GM03348 (cell line): Measurements from ENCODE around the gene MPST.

Experiments used
- DNase-seq: peaks from one replicate; pipeline ENCODE4 v3.0.0; 2012; ENCODE audit warnings: low spot score

Gene MPST

GRCh38 chr22:37022483-37023337 lies 3.2 kb downstream of the MPST start:
- no peak for DNase-seq

- no peak for DNase-seq
Observed at GRCh38 chr22:37023743-37024338, 4.3 kb downstream of the MPST start.

- no peak for DNase-seq
Observed at GRCh38 chr22:37024339-37025157, 5.0 kb downstream of the MPST start.

GRCh38 chr22:37025500-37026070 lies 6.0 kb downstream of the MPST start:
- no peak for DNase-seq

- no peak for DNase-seq
Observed at GRCh38 chr22:37026325-37026724, 6.8 kb downstream of the MPST start.

- no peak for DNase-seq
Observed at GRCh38 chr22:37027556-37027955, 8.0 kb downstream of the MPST start.

GRCh38 chr22:37028692-37029674 lies 9.4 kb downstream of the MPST start:
- no peak for DNase-seq

GRCh38 chr22:37030560-37031281 lies 11.2 kb downstream of the MPST start:
- DNase-seq, result no peak

GRCh38 chr22:37032134-37032534 lies 12.6 kb downstream of the MPST start:
- DNase-seq, result no peak

GRCh38 chr22:37032535-37033460 lies 13.3 kb downstream of the MPST start:
- peak; percentile 62 for DNase-seq

GRCh38 chr22:37033605-37034430 lies 14.3 kb downstream of the MPST start:
- no peak for DNase-seq

GRCh38 chr22:37036655-37037377 lies 17.3 kb downstream of the MPST start:
- no peak for DNase-seq

- DNase-seq, result no peak
Observed at GRCh38 chr22:37037669-37038068, 18.1 kb downstream of the MPST start.

GRCh38 chr22:37039466-37039865 lies 19.9 kb downstream of the MPST start:
- DNase-seq, result no peak

- no peak for DNase-seq
Observed at GRCh38 chr22:37043209-37043827, 23.8 kb downstream of the MPST start.

GRCh38 chr22:37043828-37044538 lies 24.4 kb downstream of the MPST start:
- peak; percentile 76 for DNase-seq
